ENCODE data around the gene THADA. TPM values are rescaled to one million over a fixed set of nuclear protein-coding genes. Genes with fewer than 3 reads are reported as not detected.

Gene THADA
- total RNA-seq, 1 experiment from 2014 or later, result 29.4 TPM

GRCh38 chr2:43329637-43330036 lies 266.2 kb downstream of the THADA start:
- Histone ChIP-seq H3K4me1 (ENCODE audit: low read length) (no peaks in the 10 kb centered on the region), H3K9ac (ENCODE audit: low read length) (no peak overlapping the region), H2AFZ (ENCODE audit: low read length) (no peak overlapping the region), H3K4me3 (ENCODE audit: low read length) (no peak overlapping the region), H3K27me3 (ENCODE audit: low read length) (no peaks in the 10 kb centered on the region), H3K27ac (ENCODE audit: low read length) (no peak overlapping the region), H3K9me2 (replicated peaks; ENCODE audit: insufficient read depth, low read length) (no peaks in the 10 kb centered on the region), H3K4me2 (ENCODE audit: low read depth, low read length, poor library complexity, severe bottlenecking) (no peak overlapping the region), H3K79me2 (ENCODE audit: low read length) (no peaks in the 10 kb centered on the region), H3K36me3 (ENCODE audit: insufficient read depth, low read length) (no peaks in the 10 kb centered on the region), H4K20me1 (ENCODE audit: insufficient read depth, low read depth, low read length) (no peaks in the 10 kb centered on the region), H3K9me3 (ENCODE audit: low read length) (no peaks in the 10 kb centered on the region)
- DNase-seq, result no peak

DNA sequence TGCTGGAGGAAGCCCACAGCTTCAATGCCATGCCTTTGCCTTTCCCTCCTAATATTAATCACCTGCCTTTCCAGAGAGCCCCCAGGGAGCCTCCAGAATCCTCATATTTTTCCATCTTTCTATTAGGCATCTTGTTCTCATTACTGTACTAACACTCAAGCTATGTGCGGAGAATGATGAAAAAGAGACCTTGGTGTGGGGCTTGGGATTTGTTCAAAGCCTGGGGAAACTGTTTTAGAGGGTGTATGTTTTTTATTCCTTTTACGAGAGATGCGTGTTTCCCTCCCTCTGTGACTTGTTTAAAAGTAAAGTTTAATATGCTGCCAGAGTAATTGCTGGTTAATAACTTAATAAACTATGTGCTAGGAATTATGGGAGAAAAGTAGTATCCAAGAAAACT lies 267.0 kb downstream of the THADA start:
- H3K4me1 ChIP-seq (ENCODE audit: low read length), result no peaks in the 10 kb centered on the region
- DNase-seq, result no peak
- H3K79me2 ChIP-seq (ENCODE audit: low read length), result no peaks in the 10 kb centered on the region
- no peaks in the 10 kb centered on the region for H4K20me1 ChIP-seq (ENCODE audit: insufficient read depth, low read depth, low read length)
- H3K27me3 ChIP-seq (ENCODE audit: low read length), result no peaks in the 10 kb centered on the region
- H3K36me3 ChIP-seq (ENCODE audit: insufficient read depth, low read length), result no peaks in the 10 kb centered on the region
- H2AFZ ChIP-seq (ENCODE audit: low read length), result no peak overlapping the region
- no peak overlapping the region for H3K4me3 ChIP-seq (ENCODE audit: low read length)
- H3K9me3 ChIP-seq (ENCODE audit: low read length), result no peaks in the 10 kb centered on the region
- H3K4me2 ChIP-seq (ENCODE audit: low read depth, low read length, poor library complexity, severe bottlenecking), result no peak overlapping the region
- H3K9me2 ChIP-seq (replicated peaks; ENCODE audit: insufficient read depth, low read length), result no peaks in the 10 kb centered on the region
- H3K27ac ChIP-seq (ENCODE audit: low read length), result no peak overlapping the region
- no peak overlapping the region for H3K9ac ChIP-seq (ENCODE audit: low read length)

DNA sequence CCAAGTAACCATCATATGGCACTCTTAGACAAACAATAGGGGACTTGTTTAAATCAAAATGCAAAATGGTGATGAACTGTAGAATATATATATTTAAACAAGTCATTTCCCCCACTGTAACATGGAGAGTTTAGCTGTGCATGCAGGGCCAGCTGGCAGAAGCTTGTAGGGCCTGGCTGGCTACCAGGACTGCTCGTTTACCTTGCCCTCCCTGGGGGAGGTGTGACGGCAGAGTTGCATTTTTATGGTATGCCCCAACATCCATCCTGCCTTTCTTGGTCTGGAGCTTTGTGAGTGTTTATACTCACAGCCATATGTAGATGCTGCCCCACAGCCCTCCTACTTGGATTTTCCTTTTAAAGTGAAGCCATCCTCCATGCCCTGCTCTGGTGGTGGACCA lies 267.7 kb downstream of the THADA start:
- Histone ChIP-seq H3K4me1 (ENCODE audit: low read length) (no peaks in the 10 kb centered on the region), H2AFZ (ENCODE audit: low read length) (no peak overlapping the region)

GRCh38 chr2:43327119-43327518 lies 268.7 kb downstream of the THADA start:
- Histone ChIP-seq H3K9me3 (ENCODE audit: low read length) (no peaks in the 10 kb centered on the region), H3K4me3 (ENCODE audit: low read length) (no peak overlapping the region), H2AFZ (ENCODE audit: low read length) (no peak overlapping the region)

More for the DNA sequence above, 267.7 kb downstream of the THADA start:
- H3K27ac ChIP-seq (ENCODE audit: low read length), result no peak overlapping the region
- H4K20me1 ChIP-seq (ENCODE audit: insufficient read depth, low read depth, low read length), result no peaks in the 10 kb centered on the region
- no peak overlapping the region for H3K4me2 ChIP-seq (ENCODE audit: low read depth, low read length, poor library complexity, severe bottlenecking)
- H3K27me3 ChIP-seq (ENCODE audit: low read length), result no peaks in the 10 kb centered on the region
- H3K79me2 ChIP-seq (ENCODE audit: low read length), result no peaks in the 10 kb centered on the region
- DNase-seq, result no peak
- H3K9me2 ChIP-seq (replicated peaks; ENCODE audit: insufficient read depth, low read length), result no peaks in the 10 kb centered on the region
- H3K9me3 ChIP-seq (ENCODE audit: low read length), result no peaks in the 10 kb centered on the region
- no peak overlapping the region for H3K9ac ChIP-seq (ENCODE audit: low read length)
- no peaks in the 10 kb centered on the region for H3K36me3 ChIP-seq (ENCODE audit: insufficient read depth, low read length)
- no peak overlapping the region for H3K4me3 ChIP-seq (ENCODE audit: low read length)

GRCh38 chr2:43326101-43326825 lies 269.6 kb downstream of the THADA start:
- Histone ChIP-seq H3K4me2 (ENCODE audit: low read depth, low read length, poor library complexity, severe bottlenecking) (no peak overlapping the region), H3K36me3 (ENCODE audit: insufficient read depth, low read length) (no peaks in the 10 kb centered on the region), H4K20me1 (ENCODE audit: insufficient read depth, low read depth, low read length) (no peaks in the 10 kb centered on the region), H3K79me2 (ENCODE audit: low read length) (no peaks in the 10 kb centered on the region), H3K9me3 (ENCODE audit: low read length) (no peaks in the 10 kb centered on the region), H3K27me3 (ENCODE audit: low read length) (no peaks in the 10 kb centered on the region), H3K9ac (ENCODE audit: low read length) (no peak overlapping the region), H3K4me3 (ENCODE audit: low read length) (no peak overlapping the region), H3K27ac (ENCODE audit: low read length) (no peak overlapping the region), H2AFZ (ENCODE audit: low read length) (no peak overlapping the region), H3K4me1 (ENCODE audit: low read length) (no peaks in the 10 kb centered on the region), H3K9me2 (replicated peaks; ENCODE audit: insufficient read depth, low read length) (no peaks in the 10 kb centered on the region)
- no peak for DNase-seq

More at GRCh38 chr2:43327119-43327518, 268.7 kb downstream of the THADA start:
- no peak overlapping the region for H3K9ac ChIP-seq (ENCODE audit: low read length)
- no peak for DNase-seq
- no peak overlapping the region for H3K4me2 ChIP-seq (ENCODE audit: low read depth, low read length, poor library complexity, severe bottlenecking)
- H3K36me3 ChIP-seq (ENCODE audit: insufficient read depth, low read length), result no peaks in the 10 kb centered on the region
- no peaks in the 10 kb centered on the region for H4K20me1 ChIP-seq (ENCODE audit: insufficient read depth, low read depth, low read length)
- H3K27me3 ChIP-seq (ENCODE audit: low read length), result no peaks in the 10 kb centered on the region
- no peak overlapping the region for H3K27ac ChIP-seq (ENCODE audit: low read length)
- H3K79me2 ChIP-seq (ENCODE audit: low read length), result no peaks in the 10 kb centered on the region
- H3K9me2 ChIP-seq (replicated peaks; ENCODE audit: insufficient read depth, low read length), result no peaks in the 10 kb centered on the region
- H3K4me1 ChIP-seq (ENCODE audit: low read length), result no peaks in the 10 kb centered on the region

- H3K27ac ChIP-seq (ENCODE audit: low read length), result no peak overlapping the region
- H3K9ac ChIP-seq (ENCODE audit: low read length), result no peak overlapping the region
- no peaks in the 10 kb centered on the region for H3K36me3 ChIP-seq (ENCODE audit: insufficient read depth, low read length)
- no peak overlapping the region for H2AFZ ChIP-seq (ENCODE audit: low read length)
- H3K4me2 ChIP-seq (ENCODE audit: low read depth, low read length, poor library complexity, severe bottlenecking), result no peak overlapping the region
- no peak overlapping the region for H3K4me3 ChIP-seq (ENCODE audit: low read length)
- H4K20me1 ChIP-seq (ENCODE audit: insufficient read depth, low read depth, low read length), result no peaks in the 10 kb centered on the region
- no peaks in the 10 kb centered on the region for H3K4me1 ChIP-seq (ENCODE audit: low read length)
- no peaks in the 10 kb centered on the region for H3K79me2 ChIP-seq (ENCODE audit: low read length)
- H3K9me2 ChIP-seq (replicated peaks; ENCODE audit: insufficient read depth, low read length), result no peaks in the 10 kb centered on the region
- no peak for DNase-seq
- H3K27me3 ChIP-seq (ENCODE audit: low read length), result no peaks in the 10 kb centered on the region
- H3K9me3 ChIP-seq (ENCODE audit: low read length), result no peaks in the 10 kb centered on the region
Measured at GRCh38 chr2:43325107-43325811, 270.6 kb downstream of the THADA start.

GRCh38 chr2:43324259-43325106 lies 271.4 kb downstream of the THADA start:
- no peaks in the 10 kb centered on the region for H3K36me3 ChIP-seq (ENCODE audit: insufficient read depth, low read length)
- H3K4me2 ChIP-seq (ENCODE audit: low read depth, low read length, poor library complexity, severe bottlenecking), result no peak overlapping the region
- H3K4me3 ChIP-seq (ENCODE audit: low read length), result no peak overlapping the region
- H3K4me1 ChIP-seq (ENCODE audit: low read length), result no peaks in the 10 kb centered on the region
- H3K9ac ChIP-seq (ENCODE audit: low read length), result no peak overlapping the region
- no peaks in the 10 kb centered on the region for H4K20me1 ChIP-seq (ENCODE audit: insufficient read depth, low read depth, low read length)
- H3K9me3 ChIP-seq (ENCODE audit: low read length), result no peaks in the 10 kb centered on the region
- no peak overlapping the region for H2AFZ ChIP-seq (ENCODE audit: low read length)
- H3K27ac ChIP-seq (ENCODE audit: low read length), result no peak overlapping the region
- no peaks in the 10 kb centered on the region for H3K9me2 ChIP-seq (replicated peaks; ENCODE audit: insufficient read depth, low read length)
- no peak for DNase-seq
- H3K79me2 ChIP-seq (ENCODE audit: low read length), result no peaks in the 10 kb centered on the region
- no peaks in the 10 kb centered on the region for H3K27me3 ChIP-seq (ENCODE audit: low read length)

DNA sequence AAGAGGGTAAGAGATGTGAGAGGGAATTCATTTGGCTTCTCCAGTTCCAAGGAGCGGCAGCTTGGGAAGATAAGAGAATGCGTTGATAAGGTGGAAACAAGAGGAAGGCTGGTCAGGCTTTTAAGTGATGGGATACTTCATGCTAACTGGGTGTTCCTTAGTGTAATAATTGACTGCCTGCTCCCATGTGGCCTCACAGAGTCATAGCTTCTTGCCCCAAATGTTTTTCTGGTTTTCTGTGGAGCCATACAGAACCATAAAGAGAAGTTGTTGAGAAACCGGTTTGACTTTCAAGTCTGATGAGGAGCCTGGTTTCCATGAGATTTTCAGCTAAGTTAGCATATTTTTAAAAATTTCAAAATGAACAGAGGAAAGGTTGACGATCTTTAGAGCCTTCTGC lies 272.0 kb downstream of the THADA start:
- H3K4me3 ChIP-seq (ENCODE audit: low read length), result no peak overlapping the region
- DNase-seq, result no peak

More for the DNA sequence above, 272.0 kb downstream of the THADA start:
- H3K27ac ChIP-seq (ENCODE audit: low read length), result no peak overlapping the region
- no peak overlapping the region for H3K9ac ChIP-seq (ENCODE audit: low read length)
- H3K27me3 ChIP-seq (ENCODE audit: low read length), result no peaks in the 10 kb centered on the region
- H3K79me2 ChIP-seq (ENCODE audit: low read length), result no peaks in the 10 kb centered on the region
- H4K20me1 ChIP-seq (ENCODE audit: insufficient read depth, low read depth, low read length), result no peaks in the 10 kb centered on the region
- H3K9me3 ChIP-seq (ENCODE audit: low read length), result no peaks in the 10 kb centered on the region
- no peak overlapping the region for H3K4me2 ChIP-seq (ENCODE audit: low read depth, low read length, poor library complexity, severe bottlenecking)
- H3K36me3 ChIP-seq (ENCODE audit: insufficient read depth, low read length), result no peaks in the 10 kb centered on the region
- no peak overlapping the region for H2AFZ ChIP-seq (ENCODE audit: low read length)
- H3K9me2 ChIP-seq (replicated peaks; ENCODE audit: insufficient read depth, low read length), result no peaks in the 10 kb centered on the region
- H3K4me1 ChIP-seq (ENCODE audit: low read length), result no peaks in the 10 kb centered on the region

Measured in Karpas-422 (cell line).